HEK293T (cell line): ENCODE data around the gene GPHN.

Source experiments
- BHLHE40 ChIP-seq: fragments of 450-650 bp; IDR thresholded peaks from 2 replicates; pipeline ENCODE4 v1.6.1; 2016; ENCODE audit warnings: mild to moderate bottlenecking, moderate library complexity, borderline replicate concordance
- FOXM1 ChIP-seq: fragments of 450-650 bp; IDR thresholded peaks from 2 replicates; pipeline ENCODE4 v1.6.1; 2017; ENCODE audit warnings: mild to moderate bottlenecking, borderline replicate concordance
- HDGF ChIP-seq: fragments of 450-650 bp; IDR thresholded peaks from 2 replicates; pipeline ENCODE4 v1.6.1; 2017; ENCODE audit warnings: antibody characterized with exemption, borderline replicate concordance
- NFRKB ChIP-seq: fragments of 450-650 bp; IDR thresholded peaks from 2 replicates; pipeline ENCODE4 v1.6.1; 2016; ENCODE audit warnings: mild to moderate bottlenecking, moderate library complexity
- TARDBP ChIP-seq: fragments of 450-650 bp; IDR thresholded peaks from 2 replicates; pipeline ENCODE4 v1.6.1; 2016
- TF ChIP-seq, protein P1 (sequence below): fragments of 450-650 bp; IDR thresholded peaks from 2 replicates; pipeline ENCODE4 v1.6.1; 2016

DNA sequence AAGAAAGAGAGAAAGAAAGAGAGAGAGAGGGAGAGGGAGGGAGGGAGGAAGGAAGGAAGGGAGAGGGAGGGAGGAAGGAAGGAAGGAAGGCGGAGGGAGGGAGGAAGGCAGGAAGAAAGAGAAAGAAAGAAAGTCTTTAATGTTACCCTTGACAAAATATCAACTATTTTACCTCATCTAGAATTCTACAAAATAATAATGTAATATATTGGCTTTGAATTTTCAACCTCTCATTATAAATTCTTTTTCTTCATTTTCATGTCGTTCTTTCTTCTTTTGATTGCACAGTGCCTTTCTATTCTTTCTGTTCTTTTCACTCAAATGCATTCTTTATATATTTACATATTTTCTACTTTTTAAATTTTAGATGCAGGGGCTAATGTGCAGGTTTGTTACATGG lies 621.8 kb downstream of the GPHN start:
- TF ChIP-seq, protein P1, sequence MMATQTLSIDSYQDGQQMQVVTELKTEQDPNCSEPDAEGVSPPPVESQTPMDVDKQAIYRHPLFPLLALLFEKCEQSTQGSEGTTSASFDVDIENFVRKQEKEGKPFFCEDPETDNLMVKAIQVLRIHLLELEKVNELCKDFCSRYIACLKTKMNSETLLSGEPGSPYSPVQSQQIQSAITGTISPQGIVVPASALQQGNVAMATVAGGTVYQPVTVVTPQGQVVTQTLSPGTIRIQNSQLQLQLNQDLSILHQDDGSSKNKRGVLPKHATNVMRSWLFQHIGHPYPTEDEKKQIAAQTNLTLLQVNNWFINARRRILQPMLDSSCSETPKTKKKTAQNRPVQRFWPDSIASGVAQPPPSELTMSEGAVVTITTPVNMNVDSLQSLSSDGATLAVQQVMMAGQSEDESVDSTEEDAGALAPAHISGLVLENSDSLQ, result no peak
- TF ChIP-seq TARDBP (no peak), BHLHE40 (no peak), NFRKB (no peak), HDGF (no peak), FOXM1 (no peak)
